PC-9 (cell line): ENCODE results near the gene GOT1. TPM values are rescaled to one million over a fixed set of nuclear protein-coding genes. Genes with fewer than 3 reads are reported as not detected.

Experiments used
- BruUV-seq: library from RNA; stranded (reverse); fragments of 400-500 nt; replicated peaks from 2 replicates; lab custom pipeline; 2021; lab: Mats Ljungman, UMichigan
- CTCF ChIA-PET: fragments of 300-600 bp; sonication (Branson Sonifier 250); formaldehyde crosslinking; loops from one replicate; lab custom pipeline; 2022; ENCODE audit warnings: antibody characterized with exemption; lab: Charles Lee
- POLR2A ChIA-PET: fragments of 300-600 bp; sonication (Branson Sonifier 250); formaldehyde crosslinking; loops from one replicate; lab custom pipeline; 2022; ENCODE audit warnings: antibody characterized with exemption; ENCODE audit not compliant: unreplicated experiment; lab: Charles Lee
- DNase-seq, 2 experiments: peaks; one replicate each; pipeline versions ENCODE4 v3.0.0 to v3.0.0-alpha.2; 2015 to 2022; ENCODE audit warnings: mixed read lengths in 1 of 2
- H2AFZ ChIP-seq: fragments of 200-600 bp; sonication (generic); 2 replicates; pipeline ENCODE4 v1.8.1; 2017; ENCODE audit warnings: antibody characterized with exemption
- H3F3A ChIP-seq: fragments of 200-600 bp; sonication (generic); 2 replicates; pipeline ENCODE4 v1.8.1; 2017; ENCODE audit warnings: antibody characterized with exemption, mild to moderate bottlenecking, low read depth; ENCODE audit not compliant: insufficient read depth
- H3K27ac ChIP-seq: fragments of 200-600 bp; sonication (generic); 2 replicates; pipeline ENCODE4 v1.6.1; 2016; ENCODE audit warnings: mixed run types
- H3K27me3 ChIP-seq: fragments of 200-600 bp; sonication (generic); 2 replicates; pipeline ENCODE4 v1.6.1; 2016; ENCODE audit warnings: low read depth, mixed run types; ENCODE audit not compliant: insufficient read depth
- H3K36me3 ChIP-seq: fragments of 200-600 bp; sonication (generic); 2 replicates; pipeline ENCODE4 v1.6.1; 2016; ENCODE audit warnings: low read depth, mixed run types
- H3K4me1 ChIP-seq: fragments of 200-600 bp; sonication (generic); replicated peaks from 2 replicates; pipeline ENCODE4 v1.6.1; 2016; ENCODE audit warnings: mixed run types; ENCODE audit not compliant: insufficient read depth
- H3K4me2 ChIP-seq: fragments of 200-600 bp; sonication (generic); 2 replicates; pipeline ENCODE4 v1.6.1; 2017; ENCODE audit warnings: mixed run types
- H3K4me3 ChIP-seq: fragments of 200-600 bp; sonication (generic); 2 replicates; pipeline ENCODE4 v1.6.1; 2016; ENCODE audit warnings: mixed run types
- H3K79me2 ChIP-seq: fragments of 200-600 bp; sonication (generic); 2 replicates; pipeline ENCODE4 v1.6.1; 2017; ENCODE audit warnings: low read depth, mixed run types
- H3K9me2 ChIP-seq: fragments of 200-600 bp; sonication (generic); 2 replicates; pipeline ENCODE4 v1.8.1; 2017; ENCODE audit warnings: mild to moderate bottlenecking; ENCODE audit not compliant: insufficient read depth
- H3K9me3 ChIP-seq: fragments of 200-600 bp; sonication (generic); 2 replicates; pipeline ENCODE4 v1.8.1; 2016; ENCODE audit warnings: low read depth; ENCODE audit not compliant: insufficient read depth
- H4K20me1 ChIP-seq: fragments of 200-600 bp; sonication (generic); 2 replicates; pipeline ENCODE4 v1.8.1; 2017; ENCODE audit not compliant: insufficient read depth
- CTCF ChIP-seq: fragments of 200-600 bp; sonication (generic); conservative IDR thresholded peaks from 2 replicates; pipeline ENCODE4 v1.6.1; 2017; ENCODE audit warnings: mixed run types, antibody characterized with exemption, mild to moderate bottlenecking, moderate library complexity
- EZH2 ChIP-seq: fragments of 200-600 bp; sonication (generic); IDR thresholded peaks from 2 replicates; pipeline ENCODE4 v1.8.0; 2017; ENCODE audit warnings: antibody characterized with exemption, low read depth
- intact Hi-C: fragments of 100-400 bp; cut with micrococcal nuclease; formaldehyde crosslinking; loops from one replicate; pipeline ENCODE4 v1.10.0; 2022; ENCODE audit not compliant: unreplicated experiment
- total RNA-seq: library from RNA; stranded (reverse); gene quantifications from 2 replicates; pipeline ENCODE4 v1.2.3, GENCODE V29; 2021

GOT1 gene
- total RNA-seq, 1 experiment from 2014 or later, result 28.6 TPM

GRCh38 chr10:99444383-99445045, 14.1 kb upstream of the GOT1 start:
- BruUV-seq, result no TSS peak
- peaks cover 11% of the 10 kb centered on the region; the same call in 1 of the 2 replicates for H3K27me3 ChIP-seq
- ChIA-PET POLR2A (no interaction called here), CTCF (no interaction called here)
- H3K9me3 ChIP-seq, result no peaks in the 10 kb centered on the region
- H3F3A ChIP-seq, result no peaks in the 10 kb centered on the region
- H3K27ac ChIP-seq, result no peak overlapping the region
- DNase-seq, result no peak
- no peak for TF ChIP-seq EZH2
- H3K4me1 ChIP-seq, result no peaks in the 10 kb centered on the region
- no peaks in the 10 kb centered on the region for H4K20me1 ChIP-seq
- H3K79me2 ChIP-seq, result no peaks in the 10 kb centered on the region
- H3K9me2 ChIP-seq, result no peaks in the 10 kb centered on the region
- no peak overlapping the region for H3K4me3 ChIP-seq
- intact Hi-C loops, result no loop called here
- no peaks in the 10 kb centered on the region for H3K36me3 ChIP-seq
- H2AFZ ChIP-seq, result no peak overlapping the region
- H3K4me2 ChIP-seq, result no peak overlapping the region

- H3K4me1 ChIP-seq, result no peaks in the 10 kb centered on the region
- H3K27ac ChIP-seq, result no peak overlapping the region
- intact Hi-C loops, result no loop called here
- no TSS peak for BruUV-seq
- 0 out of 2 replicates have a peak, but pooled peaks cover under 1% of the 10 kb centered on the region for H3K27me3 ChIP-seq
- H3K9me3 ChIP-seq, result no peaks in the 10 kb centered on the region
- no peaks in the 10 kb centered on the region for H3K79me2 ChIP-seq
- no peaks in the 10 kb centered on the region for H4K20me1 ChIP-seq
- POLR2A ChIA-PET, result no interaction called here
- no peak for DNase-seq
- no peaks in the 10 kb centered on the region for H3K9me2 ChIP-seq
- H3K4me3 ChIP-seq, result no peak overlapping the region
- TF ChIP-seq EZH2 (no peak), CTCF (no peak)
- no peak overlapping the region for H2AFZ ChIP-seq
- H3K4me2 ChIP-seq, result no peak overlapping the region
- H3K36me3 ChIP-seq, result no peaks in the 10 kb centered on the region
- H3F3A ChIP-seq, result no peaks in the 10 kb centered on the region
- CTCF ChIA-PET, result interaction anchor here (0.7 kb wide), 1 partner anchor 1179 kb away, joined by 3 read pairs; no protein-coding TSS in a partner anchor
Observed at GRCh38 chr10:99443500-99443899, 13.1 kb upstream of the GOT1 start.

- TF ChIP-seq CTCF (no peak), EZH2 (no peak)
- Histone ChIP-seq H3K9me3 (no peaks in the 10 kb centered on the region), H3K4me3 (no peak overlapping the region), H3K27ac (no peak overlapping the region), H2AFZ (no peak overlapping the region), H3K36me3 (no peaks in the 10 kb centered on the region), H3K4me2 (no peak overlapping the region), H3F3A (no peaks in the 10 kb centered on the region), H3K27me3 (no peaks in the 10 kb centered on the region), H4K20me1 (no peaks in the 10 kb centered on the region), H3K4me1 (no peaks in the 10 kb centered on the region), H3K9me2 (no peaks in the 10 kb centered on the region), H3K79me2 (no peaks in the 10 kb centered on the region)
- POLR2A ChIA-PET, result no interaction called here
- CTCF ChIA-PET, result no interaction called here
- no peak for DNase-seq
- BruUV-seq, result no TSS peak
- intact Hi-C loops, result no loop called here
Observed at GRCh38 chr10:99442394-99442793, 12.0 kb upstream of the GOT1 start.
